ENCODE data around the gene MMS22L. TPM values are rescaled to one million over a fixed set of nuclear protein-coding genes. Genes with fewer than 3 reads are reported as not detected.

The MMS22L gene
- total and polyA plus RNA-seq, 10 of the 15 experiments (the other 5 are each of a cell fraction or from before 2014, with no cell fraction given), result 5.0 to 33.9 (median 18.7) TPM

DNA sequence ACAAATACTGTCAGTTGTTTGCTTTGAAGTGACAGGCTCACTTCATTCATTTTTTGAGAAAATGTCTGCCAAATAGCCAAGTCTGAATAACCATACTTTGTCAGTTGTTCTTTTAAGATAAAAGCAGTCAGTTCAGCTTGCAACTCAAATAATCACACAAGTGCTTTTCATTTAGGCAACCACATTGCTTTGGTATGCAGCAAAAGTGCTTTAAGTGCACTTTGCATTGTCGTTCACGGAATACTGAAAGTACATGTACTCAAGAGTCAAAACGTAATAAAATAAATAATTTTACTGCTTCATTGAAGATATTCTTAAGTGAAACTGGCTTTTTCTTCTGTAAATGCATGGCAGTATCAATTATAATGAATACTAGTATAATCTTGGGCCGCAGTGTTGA is 107.2 kb downstream of the MMS22L start:
- ChIA-PET SMC1A (ENCODE audit: uncharacterized antibody, unreplicated experiment) (interaction anchor here (1.3 kb wide), 1 partner anchor 11 kb away, joined by 4 read pairs; no protein-coding TSS in a partner anchor), CTCF (interaction anchor here (1.0 to 2.1 kb wide), 3 partner anchors 11 to 27 kb away, joined by 3 to 9 read pairs (median 4); no protein-coding TSS in a partner anchor), POLR2A (no interaction called here), RAD21 (ENCODE audit: unreplicated experiment) (no interaction called here)
- intact Hi-C loops (cut with micrococcal nuclease; ENCODE audit: unreplicated experiment), result no loop called here
- no peak overlapping the region for H3K27ac ChIP-seq (ENCODE audit: control insufficient read depth, insufficient read depth)
- BruUV-seq (replicated peaks), result no TSS peak
- peaks cover 0 to 3% of the 10 kb centered on the region in 2 experiments; a peak in 3 of 4 replicates for H3K36me3 ChIP-seq (ENCODE audit: control insufficient read depth in 2 of 2, insufficient read depth in 2 of 2, low read length in 1 of 2)
- no peak overlapping the region for H3K4me3 ChIP-seq
- FAIRE-seq (no peak), DNase-seq (ENCODE audit: low read depth, low spot score) (no peak), ATAC-seq (no peak)
- no peak overlapping the region for H3K4me2 ChIP-seq (ENCODE audit: control insufficient read depth, insufficient read depth)
- H3K27me3 ChIP-seq (replicated peaks in 1 of 2; ENCODE audit: control insufficient read depth in 2 of 2, insufficient read depth in 2 of 2, low read length in 1 of 2), result no peaks in the 10 kb centered on the region
- H3K4me1 ChIP-seq (ENCODE audit: control insufficient read depth, insufficient read depth, low read length), result no peaks in the 10 kb centered on the region
- WGBS (ENCODE audit: insufficient coverage, insufficient replicate concordance, low lambda C conversion rate, missing lambda C conversion rate), result 96% methylated on average over 4 of the region's 4 CpGs
- H3K9ac ChIP-seq (ENCODE audit: control insufficient read depth, insufficient read depth, low read length), result no peak overlapping the region
- H2AFZ ChIP-seq (ENCODE audit: control insufficient read depth, low read depth, low read length), result no peak overlapping the region
- H4K20me1 ChIP-seq (ENCODE audit: control insufficient read depth, insufficient read depth), result no peaks in the 10 kb centered on the region
- no peaks in the 10 kb centered on the region for H3K9me3 ChIP-seq (replicated peaks; ENCODE audit: control insufficient read depth, insufficient read depth, low read length)
- no peaks in the 10 kb centered on the region for H3K79me2 ChIP-seq (ENCODE audit: control insufficient read depth, insufficient read depth, low read length)
- in situ Hi-C loops (cut with MboI), result no loop called here
- TF ChIP-seq, protein P1, sequence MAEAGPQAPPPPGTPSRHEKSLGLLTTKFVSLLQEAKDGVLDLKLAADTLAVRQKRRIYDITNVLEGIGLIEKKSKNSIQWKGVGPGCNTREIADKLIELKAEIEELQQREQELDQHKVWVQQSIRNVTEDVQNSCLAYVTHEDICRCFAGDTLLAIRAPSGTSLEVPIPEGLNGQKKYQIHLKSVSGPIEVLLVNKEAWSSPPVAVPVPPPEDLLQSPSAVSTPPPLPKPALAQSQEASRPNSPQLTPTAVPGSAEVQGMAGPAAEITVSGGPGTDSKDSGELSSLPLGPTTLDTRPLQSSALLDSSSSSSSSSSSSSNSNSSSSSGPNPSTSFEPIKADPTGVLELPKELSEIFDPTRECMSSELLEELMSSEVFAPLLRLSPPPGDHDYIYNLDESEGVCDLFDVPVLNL (IDR thresholded peaks at IDR 0.05; ENCODE audit: low read depth, low read length), result no peak
- TF ChIP-seq MYC (IDR thresholded peaks at IDR 0.05; ENCODE audit: insufficient read depth, insufficient read length, insufficient replicate concordance, low read length, severe bottlenecking) (no peak), CREB1 (IDR thresholded peaks at IDR 0.05; ENCODE audit: low read depth) (no peak), HDGF (IDR thresholded peaks at IDR 0.05) (no peak), RCOR1 (conservative IDR thresholded peaks at IDR 0.05; ENCODE audit: low read depth, low read length) (no peak), BCLAF1 (IDR thresholded peaks at IDR 0.05) (no peak), LARP7 (IDR thresholded peaks at IDR 0.05) (no peak), SMC3 (IDR thresholded peaks at IDR 0.05; ENCODE audit: borderline replicate concordance, low read length) (no peak), SMAD5 (IDR thresholded peaks at IDR 0.05; ENCODE audit: low read depth) (no peak), ZNF384 (IDR thresholded peaks at IDR 0.05; ENCODE audit: borderline replicate concordance, low read depth, low read length) (no peak), SMAD1 (IDR thresholded peaks at IDR 0.05; ENCODE audit: low read depth, partially characterized antibody) (no peak), ZNF622 (IDR thresholded peaks at IDR 0.05) (no peak), CBX5 (IDR thresholded peaks at IDR 0.05; ENCODE audit: low read depth) (no peak), BRCA1 (IDR thresholded peaks at IDR 0.05; ENCODE audit: low read depth, low read length) (no peak), POU2F2 (IDR thresholded peaks at IDR 0.05; ENCODE audit: borderline replicate concordance, low read depth, low read length) (no peak), MEF2B (IDR thresholded peaks at IDR 0.05; ENCODE audit: partially characterized antibody, poor library complexity, severe bottlenecking) (no peak), POLR2AphosphoS2 (IDR thresholded peaks at IDR 0.05; ENCODE audit: low read depth, low read length) (no peak)
- TF ChIP-seq, protein P2, sequence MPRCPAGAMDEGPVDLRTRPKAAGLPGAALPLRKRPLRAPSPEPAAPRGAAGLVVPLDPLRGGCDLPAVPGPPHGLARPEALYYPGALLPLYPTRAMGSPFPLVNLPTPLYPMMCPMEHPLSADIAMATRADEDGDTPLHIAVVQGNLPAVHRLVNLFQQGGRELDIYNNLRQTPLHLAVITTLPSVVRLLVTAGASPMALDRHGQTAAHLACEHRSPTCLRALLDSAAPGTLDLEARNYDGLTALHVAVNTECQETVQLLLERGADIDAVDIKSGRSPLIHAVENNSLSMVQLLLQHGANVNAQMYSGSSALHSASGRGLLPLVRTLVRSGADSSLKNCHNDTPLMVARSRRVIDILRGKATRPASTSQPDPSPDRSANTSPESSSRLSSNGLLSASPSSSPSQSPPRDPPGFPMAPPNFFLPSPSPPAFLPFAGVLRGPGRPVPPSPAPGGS (IDR thresholded peaks at IDR 0.05; ENCODE audit: borderline replicate concordance, insufficient read depth, low read depth, low read length, poor library complexity, severe bottlenecking), result no peak
- TF ChIP-seq, protein P3, sequence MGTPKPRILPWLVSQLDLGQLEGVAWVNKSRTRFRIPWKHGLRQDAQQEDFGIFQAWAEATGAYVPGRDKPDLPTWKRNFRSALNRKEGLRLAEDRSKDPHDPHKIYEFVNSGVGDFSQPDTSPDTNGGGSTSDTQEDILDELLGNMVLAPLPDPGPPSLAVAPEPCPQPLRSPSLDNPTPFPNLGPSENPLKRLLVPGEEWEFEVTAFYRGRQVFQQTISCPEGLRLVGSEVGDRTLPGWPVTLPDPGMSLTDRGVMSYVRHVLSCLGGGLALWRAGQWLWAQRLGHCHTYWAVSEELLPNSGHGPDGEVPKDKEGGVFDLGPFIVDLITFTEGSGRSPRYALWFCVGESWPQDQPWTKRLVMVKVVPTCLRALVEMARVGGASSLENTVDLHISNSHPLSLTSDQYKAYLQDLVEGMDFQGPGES (IDR thresholded peaks at IDR 0.05), result no peak
